Omental fat pad (tissue), 4 donors: Measurements from ENCODE around the gene FNTB. TPM values are rescaled to one million over a fixed set of nuclear protein-coding genes. Genes with fewer than 3 reads are reported as not detected.

Experiments
- ATAC-seq: fragments of 150-250 bp; one replicate; pipeline ENCODE4 v1.9.1; 2016; ENCODE audit warnings: mild to moderate bottlenecking, moderate library complexity; ENCODE audit not compliant: low FRiP score
- DNase-seq: peaks from one replicate; pipeline ENCODE4 v3.0.0-alpha.2; 2019; ENCODE audit warnings: low spot score
- total RNA-seq, 4 donors: library from RNA; depleted of rRNA; stranded (reverse); fragments of >200 nt; gene quantifications; one replicate each; pipeline ENCODE4 v1.1.0, GENCODE V29; 2016
- TF ChIP-seq, protein P1 (sequence below), 3 donors: fragments of 450-650 bp; IDR thresholded peaks; one replicate each; pipeline ENCODE4 v1.5.1; 2016 to 2017; ENCODE audit warnings: antibody characterized with exemption in 3 of 3, mild to moderate bottlenecking in 3 of 3, moderate library complexity in 2 of 3

FNTB gene
- total RNA-seq, 4 donors from 2014 or later: 8.4 to 16.7 (median 13.7) TPM

DNA sequence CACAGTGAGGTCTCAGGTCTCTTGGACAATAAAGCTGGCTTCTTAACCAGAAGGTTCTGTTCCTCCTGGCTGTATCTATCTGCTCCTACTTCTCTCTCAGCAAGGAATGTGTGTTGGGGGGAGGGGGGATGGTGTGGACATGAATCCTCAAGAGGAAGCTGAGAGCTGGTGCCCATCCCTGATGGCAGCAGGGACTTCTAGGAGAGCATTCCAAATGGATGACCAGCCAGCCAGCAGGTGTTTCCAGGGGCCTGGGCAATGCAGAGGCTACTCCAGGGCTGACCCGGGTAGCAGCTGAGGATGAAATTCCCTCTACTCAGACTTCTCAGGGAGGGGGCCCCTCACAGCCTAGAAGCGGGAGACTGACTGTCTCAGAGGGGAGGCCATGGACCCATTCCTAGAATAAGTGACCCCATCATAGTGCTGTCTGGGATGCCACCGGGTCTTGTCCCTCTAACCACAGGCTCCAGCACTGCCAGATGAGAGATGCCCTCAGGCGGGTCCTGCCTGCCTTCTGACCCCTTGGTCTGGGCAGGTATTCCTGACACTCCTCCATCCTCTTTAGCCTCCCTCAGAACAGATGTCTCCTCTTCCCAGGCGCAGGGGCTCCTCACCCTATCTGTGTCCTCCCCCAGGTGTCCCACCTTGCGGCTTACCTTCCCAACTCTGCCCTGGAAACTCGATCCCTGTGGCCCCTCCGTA lies 15.8 kb upstream of the FNTB start:
- TF ChIP-seq, protein P1, sequence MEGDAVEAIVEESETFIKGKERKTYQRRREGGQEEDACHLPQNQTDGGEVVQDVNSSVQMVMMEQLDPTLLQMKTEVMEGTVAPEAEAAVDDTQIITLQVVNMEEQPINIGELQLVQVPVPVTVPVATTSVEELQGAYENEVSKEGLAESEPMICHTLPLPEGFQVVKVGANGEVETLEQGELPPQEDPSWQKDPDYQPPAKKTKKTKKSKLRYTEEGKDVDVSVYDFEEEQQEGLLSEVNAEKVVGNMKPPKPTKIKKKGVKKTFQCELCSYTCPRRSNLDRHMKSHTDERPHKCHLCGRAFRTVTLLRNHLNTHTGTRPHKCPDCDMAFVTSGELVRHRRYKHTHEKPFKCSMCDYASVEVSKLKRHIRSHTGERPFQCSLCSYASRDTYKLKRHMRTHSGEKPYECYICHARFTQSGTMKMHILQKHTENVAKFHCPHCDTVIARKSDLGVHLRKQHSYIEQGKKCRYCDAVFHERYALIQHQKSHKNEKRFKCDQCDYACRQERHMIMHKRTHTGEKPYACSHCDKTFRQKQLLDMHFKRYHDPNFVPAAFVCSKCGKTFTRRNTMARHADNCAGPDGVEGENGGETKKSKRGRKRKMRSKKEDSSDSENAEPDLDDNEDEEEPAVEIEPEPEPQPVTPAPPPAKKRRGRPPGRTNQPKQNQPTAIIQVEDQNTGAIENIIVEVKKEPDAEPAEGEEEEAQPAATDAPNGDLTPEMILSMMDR (IDR thresholded peaks at IDR 0.05): no peak
- DNase-seq (no peak), ATAC-seq (peak; percentile 6)

DNA sequence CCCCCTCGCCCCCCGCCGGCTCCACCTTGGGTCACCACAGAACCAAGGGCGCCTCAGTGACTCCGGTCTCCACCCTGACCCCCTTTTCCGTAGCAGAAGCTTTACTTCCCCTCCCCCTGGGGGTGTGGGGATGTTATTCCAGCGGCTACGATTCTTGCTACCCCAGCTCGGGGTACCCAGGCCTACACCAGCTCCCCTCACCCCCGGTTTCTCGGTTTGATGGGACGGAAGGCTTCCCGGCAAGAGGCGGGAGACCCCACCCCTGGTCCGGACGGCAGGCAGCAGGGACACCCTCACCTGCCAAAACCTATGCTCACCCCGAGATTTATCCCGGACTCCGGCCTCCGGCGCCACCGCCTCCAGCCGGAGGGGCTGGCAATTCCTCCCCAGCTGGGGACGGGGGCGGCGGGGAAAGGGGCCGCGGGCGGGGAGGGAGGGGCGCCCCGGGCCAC lies 15.2 kb upstream of the FNTB start:
- TF ChIP-seq, protein P1 (IDR thresholded peaks at IDR 0.05): no peak
- no peak for DNase-seq
- peak; percentile 34 for ATAC-seq

DNA sequence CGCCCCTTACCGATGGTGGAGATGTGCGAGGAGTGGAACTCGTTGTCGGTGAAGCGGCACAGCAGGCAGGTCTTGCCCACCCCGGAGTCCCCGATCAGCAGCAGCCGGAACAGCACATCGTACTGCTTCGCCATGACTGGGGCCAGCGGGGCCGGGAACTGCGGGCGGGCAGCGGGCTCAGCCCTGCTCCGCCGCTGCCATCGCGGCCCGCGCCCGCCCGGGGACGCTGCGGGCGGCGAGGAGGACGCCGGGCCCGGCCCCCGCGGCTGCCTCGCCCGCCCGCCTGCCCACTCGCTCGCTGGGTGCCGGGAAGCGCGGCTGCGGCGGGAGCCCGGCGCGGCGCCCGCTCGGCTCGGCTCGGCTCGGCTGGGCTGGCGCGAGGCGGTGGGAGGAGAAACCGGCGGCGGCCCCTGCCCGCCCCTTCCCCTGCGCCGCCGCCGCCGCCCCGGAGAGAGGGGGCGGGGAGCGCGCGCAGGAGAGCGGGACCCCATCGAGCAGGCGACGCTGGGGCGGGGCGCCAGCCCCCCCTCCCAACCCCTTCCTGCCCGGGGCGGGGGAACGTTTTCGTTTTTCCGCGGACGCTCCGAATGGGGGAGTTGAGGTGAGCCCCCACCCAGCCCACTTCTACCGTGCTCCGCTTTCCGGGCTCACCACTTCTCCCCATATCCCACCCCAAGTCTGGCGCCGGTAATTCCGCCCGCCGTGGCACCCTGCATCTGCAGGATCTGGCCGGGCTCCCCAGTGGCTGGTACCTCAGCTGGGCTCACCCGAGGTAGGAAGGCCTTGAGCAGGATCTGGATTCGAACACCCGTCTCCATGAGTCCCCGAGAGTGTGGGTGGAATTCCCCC lies 14.5 kb upstream of the FNTB start, which contains the start of gene RAB15:
RAB15 (minus strand) TSS at position 394 of the 849 bp plus-strand sequence; CDS start at position 134, 260 bp downstream.
- DNase-seq: no peak
- TF ChIP-seq, protein P1 (IDR thresholded peaks at IDR 0.05): no peak
- peak; percentile 89 for ATAC-seq

DNA sequence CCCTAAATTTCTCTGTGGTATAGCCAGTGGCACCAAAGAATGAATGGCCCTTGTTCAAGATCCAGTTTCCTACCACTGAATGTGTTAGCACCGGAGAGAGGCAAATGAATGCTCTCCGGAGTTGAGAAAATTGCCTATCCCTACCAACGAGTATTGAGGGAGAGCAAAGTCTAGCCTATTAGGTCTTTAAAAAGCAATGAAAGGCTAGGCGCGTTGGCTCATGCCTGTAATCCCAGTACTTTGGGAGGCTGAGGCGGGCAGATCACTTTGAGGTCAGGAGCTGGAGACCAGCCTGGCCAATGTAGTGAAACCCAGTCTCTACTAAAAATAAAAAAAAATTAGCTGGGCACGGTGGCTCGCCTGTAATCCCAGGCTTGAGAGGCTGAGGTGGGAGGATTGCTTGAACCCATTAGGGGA lies 13.7 kb upstream of the FNTB start:
- DNase-seq (no peak), ATAC-seq (no peak)
- TF ChIP-seq, protein P1 (IDR thresholded peaks at IDR 0.05): no peak

DNA sequence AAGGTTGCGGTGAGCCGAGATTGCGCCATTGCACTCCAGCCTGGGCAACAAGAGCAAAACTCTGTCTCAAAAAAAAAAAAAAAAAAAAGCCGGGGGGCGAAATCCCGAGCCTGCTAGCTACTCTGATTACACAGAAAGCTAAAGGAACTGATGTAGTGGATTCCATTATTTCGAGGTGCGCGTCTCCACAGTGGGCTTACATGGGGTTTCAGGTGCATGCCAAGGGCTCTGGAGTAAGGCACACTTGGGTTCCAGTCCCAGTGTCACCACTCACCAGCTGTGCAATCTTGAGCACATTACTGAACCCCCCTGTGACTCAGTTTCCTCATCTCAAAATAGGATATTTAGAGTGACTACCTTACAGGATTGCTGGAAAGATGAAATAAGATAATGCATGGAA lies 12.9 kb upstream of the FNTB start:
- ATAC-seq: no peak
- TF ChIP-seq, protein P1 (IDR thresholded peaks at IDR 0.05): no peak

DNA sequence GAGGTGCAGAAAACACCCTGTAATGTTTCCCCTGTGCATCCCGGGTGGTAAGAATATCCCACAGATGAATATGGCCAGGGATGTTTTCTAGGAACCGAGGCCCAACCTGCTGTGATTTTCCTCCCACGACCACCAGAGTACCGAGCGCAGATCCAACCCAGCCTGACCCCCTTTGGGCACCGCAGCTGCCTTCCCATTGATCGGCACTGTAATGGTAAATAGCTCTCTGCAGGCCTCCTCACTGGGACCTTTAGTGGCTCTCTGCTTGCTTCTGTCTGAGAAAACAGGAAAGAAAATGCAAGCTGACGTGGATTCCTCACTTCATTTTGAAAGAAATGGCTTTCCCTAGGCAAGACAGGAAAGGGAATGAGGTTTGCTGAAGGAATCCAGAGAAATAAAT lies 12.1 kb upstream of the FNTB start:
- DNase-seq: no peak
- no peak for ATAC-seq
- TF ChIP-seq, protein P1 (IDR thresholded peaks at IDR 0.05): no peak

More for the DNA sequence above, 12.9 kb upstream of the FNTB start:
- DNase-seq: no peak
